KMS-11 (cell line): Measurements from ENCODE around the gene NCOA1.

ENCODE experiments used
- H2AFZ ChIP-seq: fragments of 200-600 bp; sonication (generic); 2 replicates; pipeline ENCODE4 v1.6.1; 2016; ENCODE audit warnings: antibody characterized with exemption, mixed run types, low read depth
- H3K27ac ChIP-seq: fragments of 200-600 bp; sonication (generic); 2 replicates; pipeline ENCODE4 v1.6.1; 2016; ENCODE audit warnings: mild to moderate bottlenecking, mixed run types
- H3K27me3 ChIP-seq: fragments of 200-600 bp; sonication (generic); 2 replicates; pipeline ENCODE4 v1.6.1; 2017; ENCODE audit warnings: mild to moderate bottlenecking, low read depth, mixed run types, moderate library complexity; ENCODE audit not compliant: insufficient read depth
- H3K36me3 ChIP-seq: fragments of 200-600 bp; sonication (generic); 2 replicates; pipeline ENCODE4 v1.6.1; 2017; ENCODE audit warnings: mild to moderate bottlenecking, mixed run types; ENCODE audit not compliant: insufficient read depth
- H3K4me1 ChIP-seq: fragments of 200-600 bp; sonication (generic); 2 replicates; pipeline ENCODE4 v1.6.1; 2016; ENCODE audit warnings: mild to moderate bottlenecking, low read depth, mixed run types; ENCODE audit not compliant: poor library complexity, severe bottlenecking
- H3K4me2 ChIP-seq: fragments of 200-600 bp; sonication (generic); 2 replicates; pipeline ENCODE4 v1.7.0; 2016; ENCODE audit warnings: mild to moderate bottlenecking, mixed run types
- H3K4me3 ChIP-seq: fragments of 200-600 bp; sonication (generic); IDR thresholded peaks from 2 replicates; pipeline ENCODE4 v1.6.1; 2017; ENCODE audit warnings: low read depth, low read length, mixed read lengths; ENCODE audit not compliant: insufficient read depth
- H3K79me2 ChIP-seq: fragments of 200-600 bp; sonication (generic); 2 replicates; pipeline ENCODE4 v1.6.1; 2016; ENCODE audit warnings: low read depth, mixed run types; ENCODE audit not compliant: insufficient read depth
- H3K9ac ChIP-seq: fragments of 200-600 bp; sonication (generic); 2 replicates; pipeline ENCODE4 v1.6.1; 2016; ENCODE audit warnings: mild to moderate bottlenecking, mixed run types
- H4K20me1 ChIP-seq: fragments of 200-600 bp; sonication (generic); 2 replicates; pipeline ENCODE4 v1.6.1; 2016; ENCODE audit warnings: mild to moderate bottlenecking, mixed run types; ENCODE audit not compliant: insufficient read depth
- CTCF ChIP-seq: fragments of 200-600 bp; sonication (generic); conservative IDR thresholded peaks from 2 replicates; pipeline ENCODE4 v1.6.1; 2017; ENCODE audit warnings: low read depth, mild to moderate bottlenecking, antibody characterized with exemption, low read length, moderate library complexity, mixed read lengths

The NCOA1 gene

GRCh38 chr2:24496959-24497358, 5.9 kb downstream of the NCOA1 start:
- no peak overlapping the region for H3K4me2 ChIP-seq
- no peak overlapping the region for H3K4me3 ChIP-seq

GRCh38 chr2:24497685-24498084, 6.6 kb downstream of the NCOA1 start:
- no peak overlapping the region for H2AFZ ChIP-seq
- no peaks in the 10 kb centered on the region for H3K36me3 ChIP-seq
- H3K9ac ChIP-seq: no peak overlapping the region
- H3K79me2 ChIP-seq: peaks cover 14% of the 10 kb centered on the region; the same call in 1 of the 2 replicates
- peaks cover 2% of the 10 kb centered on the region for H3K4me1 ChIP-seq
- no peaks in the 10 kb centered on the region for H4K20me1 ChIP-seq
- no peak overlapping the region for H3K4me3 ChIP-seq
- TF ChIP-seq CTCF: no peak
- H3K4me2 ChIP-seq: no peak overlapping the region
- H3K27ac ChIP-seq: no peak overlapping the region
- H3K27me3 ChIP-seq: no peaks in the 10 kb centered on the region

More at GRCh38 chr2:24496959-24497358, 5.9 kb downstream of the NCOA1 start:
- no peaks in the 10 kb centered on the region for H4K20me1 ChIP-seq
- no peak overlapping the region for H3K9ac ChIP-seq
- H2AFZ ChIP-seq: no peak overlapping the region
- no peaks in the 10 kb centered on the region for H3K27me3 ChIP-seq
- no peak overlapping the region for H3K27ac ChIP-seq
- H3K79me2 ChIP-seq: peaks cover 14% of the 10 kb centered on the region; the same call in 1 of the 2 replicates
- no peak for TF ChIP-seq CTCF
- no peaks in the 10 kb centered on the region for H3K36me3 ChIP-seq
- H3K4me1 ChIP-seq: peaks cover 8% of the 10 kb centered on the region

GRCh38 chr2:24498121-24498520, 7.1 kb downstream of the NCOA1 start:
- H3K36me3 ChIP-seq: no peaks in the 10 kb centered on the region
- H3K9ac ChIP-seq: no peak overlapping the region
- no peak overlapping the region for H3K4me3 ChIP-seq
- H3K27me3 ChIP-seq: no peaks in the 10 kb centered on the region
- H3K4me2 ChIP-seq: no peak overlapping the region
- no peaks in the 10 kb centered on the region for H3K4me1 ChIP-seq
- H3K79me2 ChIP-seq: peaks cover 14% of the 10 kb centered on the region; the same call in 1 of the 2 replicates
- H3K27ac ChIP-seq: no peak overlapping the region
- no peak for TF ChIP-seq CTCF
- H4K20me1 ChIP-seq: no peaks in the 10 kb centered on the region
- no peak overlapping the region for H2AFZ ChIP-seq

- H3K4me3 ChIP-seq: no peak overlapping the region
- no peak overlapping the region for H3K27ac ChIP-seq
- H3K9ac ChIP-seq: no peak overlapping the region
- H3K27me3 ChIP-seq: no peaks in the 10 kb centered on the region
- H3K79me2 ChIP-seq: no peaks in the 10 kb centered on the region; the same call in 1 of the 2 replicates
- no peak overlapping the region for H3K4me2 ChIP-seq
- no peak overlapping the region for H2AFZ ChIP-seq
- no peaks in the 10 kb centered on the region for H3K36me3 ChIP-seq
- no peaks in the 10 kb centered on the region for H4K20me1 ChIP-seq
- no peak for TF ChIP-seq CTCF
- H3K4me1 ChIP-seq: no peaks in the 10 kb centered on the region
These were observed 10.8 kb downstream of the NCOA1 start for GRCh38 chr2:24501813-24502212.
